ENCODE measurements around the gene TTLL10. TPM values are rescaled to one million over a fixed set of nuclear protein-coding genes. Genes with fewer than 3 reads are reported as not detected.

The TTLL10 gene
- polyA plus RNA-seq, 1 experiment, result not detected

- no peak for TF ChIP-seq CTCF (IDR thresholded peaks at IDR 0.05; ENCODE audit: low read depth, low read length)
- Histone ChIP-seq H3K27ac (ENCODE audit: low read depth, low read length) (no peak within 1 kb of the TSS), H3K27me3 (ENCODE audit: control insufficient read depth, insufficient read depth, low read length) (peaks cover 4% of the 10 kb centered on the region), H3K4me3 (ENCODE audit: low read depth, low read length) (no peak within 1 kb of the TSS), H3K9me3 (ENCODE audit: control insufficient read depth, insufficient read depth, low read length) (no peaks in the 10 kb centered on the region; the same call in 1 of the 2 replicates)
- no peak for DNase-seq (ENCODE audit: low read depth, low spot score)
- CTCF ChIA-PET, result no interaction called here
- POLR2A ChIA-PET, result no interaction called here
These were observed 73.1 kb downstream of the TTLL10 start, which contains the start of gene C1QTNF12 for GRCh38 chr1:1246577-1247340. TSS of gene C1QTNF12 (minus strand) at chr1:1246722. CDS start at chr1:1246690, 32 bp downstream.

GRCh38 chr1:1247341-1247913 is 73.7 kb downstream of the TTLL10 start:
- no peaks in the 10 kb centered on the region; the same call in 1 of the 2 replicates for H3K9me3 ChIP-seq (ENCODE audit: control insufficient read depth, insufficient read depth, low read length)
- CTCF ChIA-PET, result no interaction called here
- POLR2A ChIA-PET, result no interaction called here
- TF ChIP-seq CTCF (IDR thresholded peaks at IDR 0.05; ENCODE audit: low read depth, low read length), result no peak
- H3K27ac ChIP-seq (ENCODE audit: low read depth, low read length), result no peak overlapping the region
- H3K27me3 ChIP-seq (ENCODE audit: control insufficient read depth, insufficient read depth, low read length), result peaks cover 4% of the 10 kb centered on the region
- no peak for DNase-seq (ENCODE audit: low read depth, low spot score)
- H3K4me3 ChIP-seq (ENCODE audit: low read depth, low read length), result no peak overlapping the region

Small RNA genes lying within 50 kb of the gene (small RNA-seq; reads per million reads assigned to genes)
- gene MIR200A (ENCODE audit: insufficient read length, low read depth) (5.6 reads per million, percentile 54 among the genes with 10 or more reads in this experiment), gene MIR200B (ENCODE audit: insufficient read length, low read depth) (1.1 reads per million), gene MIR429 (ENCODE audit: insufficient read length, low read depth) (3.5 reads per million, percentile 30 among the genes with 10 or more reads in this experiment)

Other genes with a start within 250 kb of the TTLL10 start
- gene SAMD11, start 250.0 kb upstream of the TTLL10 start, polyA plus RNA-seq (2011; rRNA removed), result 1.6 and 2.1 TPM in 2 replicates
- gene NOC2L, start 214.6 kb upstream of the TTLL10 start, polyA plus RNA-seq (2011; rRNA removed), result 36.1 and 41.7 TPM in 2 replicates
- gene KLHL17, start 213.3 kb upstream of the TTLL10 start, polyA plus RNA-seq (2011; rRNA removed), result 5.5 and 9.7 TPM in 2 replicates
- gene PLEKHN1, start 207.4 kb upstream of the TTLL10 start, polyA plus RNA-seq (2011; rRNA removed), result 0.06 and 0.15 TPM in 2 replicates
- gene PERM1, start 191.8 kb upstream of the TTLL10 start, polyA plus RNA-seq (2011; rRNA removed), result not detected in 2 replicates
- 0.68 and 0.76 TPM in 2 replicates for gene HES4, start 173.8 kb upstream of the TTLL10 start, polyA plus RNA-seq (2011; rRNA removed)
- 22.4 and 36.0 TPM in 2 replicates for gene ISG15, start 160.4 kb upstream of the TTLL10 start, polyA plus RNA-seq (2011; rRNA removed)
- 28.3 and 37.4 TPM in 2 replicates for gene AGRN, start 153.8 kb upstream of the TTLL10 start, polyA plus RNA-seq (2011; rRNA removed)
- not detected in 2 replicates for gene RNF223, start 99.6 kb upstream of the TTLL10 start, polyA plus RNA-seq (2011; rRNA removed)
- 2.3 and 3.2 TPM in 2 replicates for gene C1orf159, start 57.8 kb upstream of the TTLL10 start, polyA plus RNA-seq (2011; rRNA removed)
- gene TNFRSF18, start 32.7 kb downstream of the TTLL10 start, polyA plus RNA-seq (2011; rRNA removed), result 1.0 and 2.1 TPM in 2 replicates
- 0.07 and 0.24 TPM in 2 replicates for gene TNFRSF4, start 40.3 kb downstream of the TTLL10 start, polyA plus RNA-seq (2011; rRNA removed)
- 109 and 115 TPM in 2 replicates for gene SDF4, start 58.1 kb downstream of the TTLL10 start, polyA plus RNA-seq (2011; rRNA removed)
- 15.2 and 15.7 TPM in 2 replicates for gene B3GALT6, start 58.4 kb downstream of the TTLL10 start, polyA plus RNA-seq (2011; rRNA removed)
- 0.21 and 0.51 TPM in 2 replicates for gene C1QTNF12, start 72.8 kb downstream of the TTLL10 start, polyA plus RNA-seq (2011; rRNA removed)
- 31.1 and 31.4 TPM in 2 replicates for gene UBE2J2, start 100.0 kb downstream of the TTLL10 start, polyA plus RNA-seq (2011; rRNA removed)
- 1.5 and 1.8 TPM in 2 replicates for gene SCNN1D, start 106.6 kb downstream of the TTLL10 start, polyA plus RNA-seq (2011; rRNA removed)
- gene ACAP3, start 134.1 kb downstream of the TTLL10 start, polyA plus RNA-seq (2011; rRNA removed), result 17.5 and 24.8 TPM in 2 replicates
- 9.6 and 15.6 TPM in 2 replicates for gene PUSL1, start 134.7 kb downstream of the TTLL10 start, polyA plus RNA-seq (2011; rRNA removed)
- gene INTS11, start 150.8 kb downstream of the TTLL10 start, polyA plus RNA-seq (2011; rRNA removed), result 52.8 and 69.5 TPM in 2 replicates
- 7.1 and 9.5 TPM in 2 replicates for gene CPTP, start 150.9 kb downstream of the TTLL10 start, polyA plus RNA-seq (2011; rRNA removed)
- 0.10 and 0.11 TPM in 2 replicates for gene TAS1R3, start 157.4 kb downstream of the TTLL10 start, polyA plus RNA-seq (2011; rRNA removed)
- gene DVL1, start 175.5 kb downstream of the TTLL10 start, polyA plus RNA-seq (2011; rRNA removed), result 8.9 and 13.6 TPM in 2 replicates
- gene MXRA8, start 184.7 kb downstream of the TTLL10 start, polyA plus RNA-seq (2011; rRNA removed), result 186 and 275 TPM in 2 replicates
- 54.3 and 71.2 TPM in 2 replicates for gene AURKAIP1, start 201.3 kb downstream of the TTLL10 start, polyA plus RNA-seq (2011; rRNA removed)
- gene CCNL2, start 225.5 kb downstream of the TTLL10 start, polyA plus RNA-seq (2011; rRNA removed), result 169 and 181 TPM in 2 replicates
- gene MRPL20, start 233.4 kb downstream of the TTLL10 start, polyA plus RNA-seq (2011; rRNA removed), result 131 and 140 TPM in 2 replicates
- gene ANKRD65, start 247.4 kb downstream of the TTLL10 start, polyA plus RNA-seq (2011; rRNA removed), result 0.16 and 0.24 TPM in 2 replicates